H1 (cell line): ENCODE measurements around the gene SLC48A1. TPM values are rescaled to one million over a fixed set of nuclear protein-coding genes. Genes with fewer than 3 reads are reported as not detected.

ENCODE experiments used
- CTCF ChIA-PET: fragments of 300-600 bp; sonication (Branson Sonifier 250); formaldehyde crosslinking; loops from one replicate; lab custom pipeline; 2021; ENCODE audit not compliant: partially characterized antibody; lab: Charles Lee
- POLR2A ChIA-PET: fragments of 300-600 bp; sonication (Branson Sonifier 250); formaldehyde crosslinking; loops from one replicate; lab custom pipeline; 2021; ENCODE audit warnings: inconsistent platforms; ENCODE audit not compliant: partially characterized antibody; lab: Charles Lee
- DNase-seq, 2 experiments: peaks; one replicate each; pipeline versions ENCODE4 v3.0.0 to v3.0.0-alpha.2; 2010 to 2022; ENCODE audit warnings: low spot score in 2 of 2, low read depth in 1 of 2, mixed read lengths in 1 of 2
- FAIRE-seq: peaks from 2 replicates; lab custom pipeline; 2011; peaks lifted over from hg19 to GRCh38; lab: Jason Lieb, UNC
- H2AFZ ChIP-seq: 2 replicates; pipeline ENCODE4 v1.8.1; 2012; ENCODE audit warnings: low read length, inconsistent platforms
- H2AK5ac ChIP-seq: 2 replicates; pipeline ENCODE4 v1.6.1; 2013; ENCODE audit warnings: low read depth, low read length
- H2BK120ac ChIP-seq: replicated peaks from 2 replicates; pipeline ENCODE3; 2013; ENCODE audit warnings: low read depth, low read length, inconsistent platforms
- H2BK12ac ChIP-seq: 2 replicates; pipeline ENCODE4 v1.6.1; 2013; ENCODE audit warnings: low read depth, low read length
- H2BK15ac ChIP-seq: 2 replicates; pipeline ENCODE4 v1.6.1; 2013; ENCODE audit warnings: low read length
- H2BK20ac ChIP-seq: 2 replicates; pipeline ENCODE4 v1.6.1; 2013; ENCODE audit warnings: low read length
- H2BK5ac ChIP-seq: 2 replicates; pipeline ENCODE4 v1.6.1; 2013; ENCODE audit warnings: low read depth, low read length
- H3K14ac ChIP-seq: 2 replicates; pipeline ENCODE4 v1.6.1; 2013; ENCODE audit warnings: inconsistent platforms; ENCODE audit not compliant: insufficient read length
- H3K18ac ChIP-seq: 2 replicates; pipeline ENCODE4 v1.6.1; 2013; ENCODE audit warnings: low read length; ENCODE audit errors: extremely low read depth
- H3K23ac ChIP-seq: 2 replicates; pipeline ENCODE4 v1.6.1; 2013; ENCODE audit warnings: inconsistent platforms; ENCODE audit not compliant: insufficient read length
- H3K23me2 ChIP-seq: 2 replicates; pipeline ENCODE4 v1.6.1; 2013; ENCODE audit warnings: low read depth, low read length
- H3K27ac ChIP-seq: 2 replicates; pipeline ENCODE4 v1.6.1; 2011; ENCODE audit warnings: low read depth, low read length, inconsistent platforms
- H3K27me3 ChIP-seq, 4 experiments: replicated peaks in 1 of 4; 1 replicate in 1 of 4; 2 replicates in 3 of 4; pipeline versions ENCODE4 v1.6.1 to v1.8.1; 2011 to 2013; ENCODE audit warnings: low read length in 3 of 4, mild to moderate bottlenecking in 3 of 4, inconsistent platforms in 2 of 4, mixed read lengths in 2 of 4, moderate library complexity in 1 of 4; ENCODE audit not compliant: control insufficient read depth in 3 of 4, insufficient read depth in 3 of 4; ENCODE audit errors: extremely low read depth in 1 of 4
- H3K36me3 ChIP-seq, 4 experiments: 2 replicates each; pipeline versions ENCODE4 v1.6.1 to v1.8.1; 2011 to 2013; ENCODE audit warnings: mild to moderate bottlenecking in 4 of 4, low read length in 3 of 4, moderate library complexity in 2 of 4, control low read depth in 1 of 4, inconsistent platforms in 1 of 4; ENCODE audit not compliant: insufficient read depth in 4 of 4, control insufficient read depth in 2 of 4
- H3K4ac ChIP-seq: replicated peaks from 2 replicates; pipeline ENCODE3; 2013; ENCODE audit warnings: low read length, low read depth, mixed read lengths, inconsistent platforms; ENCODE audit not compliant: insufficient read length
- H3K4me1 ChIP-seq, 4 experiments: replicated peaks in 1 of 4; 1 replicate in 1 of 4; 2 replicates in 3 of 4; pipeline versions ENCODE4 v1.6.1 to v1.8.1; 2011 to 2013; ENCODE audit warnings: low read length in 3 of 4, inconsistent platforms in 2 of 4, mixed read lengths in 1 of 4; ENCODE audit not compliant: insufficient read depth in 4 of 4, control insufficient read depth in 3 of 4
- H3K4me2 ChIP-seq, 2 experiments: 2 replicates each; pipeline versions ENCODE4 v1.6.1 to v1.8.1; 2011 to 2013; ENCODE audit warnings: low read depth in 2 of 2, low read length in 2 of 2, control low read depth in 1 of 2, inconsistent platforms in 1 of 2, mild to moderate bottlenecking in 1 of 2; ENCODE audit not compliant: insufficient read depth in 1 of 2
- H3K4me3 ChIP-seq, 4 experiments: fragments of 200-600, 300-600 bp in 1 of 4; sonication (generic), shearing (Covaris generic), sonication (Bioruptor Twin) in 1 of 4; 2 replicates each; pipeline versions ENCODE4 v1.5.1 to v1.8.1; 2011 to 2016; ENCODE audit warnings: low read length in 4 of 4, low read depth in 3 of 4, control low read depth in 2 of 4, inconsistent platforms in 2 of 4, mild to moderate bottlenecking in 2 of 4, mixed read lengths in 1 of 4, moderate library complexity in 1 of 4; ENCODE audit not compliant: insufficient read depth in 2 of 4; ENCODE audit errors: extremely low read depth in 1 of 4
- H3K56ac ChIP-seq: replicated peaks from 2 replicates; pipeline ENCODE3; 2013; ENCODE audit warnings: low read depth, mild to moderate bottlenecking, mixed read lengths, low read length, inconsistent platforms; ENCODE audit not compliant: insufficient read length
- H3K79me1 ChIP-seq: 2 replicates; pipeline ENCODE4 v1.6.1; 2013; ENCODE audit warnings: low read depth, low read length, control low read depth
- H3K79me2 ChIP-seq, 2 experiments: 2 replicates each; pipeline versions ENCODE4 v1.6.1 to v1.8.1; 2012 to 2013; ENCODE audit warnings: low read length in 2 of 2, mild to moderate bottlenecking in 2 of 2, inconsistent platforms in 1 of 2; ENCODE audit not compliant: insufficient read depth in 2 of 2, control insufficient read depth in 1 of 2
- H3K9ac ChIP-seq, 4 experiments: replicated peaks in 1 of 4; 1 replicate in 1 of 4; 2 replicates in 3 of 4; pipeline versions ENCODE4 v1.6.1 to v1.8.1; 2011 to 2013; ENCODE audit warnings: low read depth in 3 of 4, low read length in 3 of 4, control low read depth in 2 of 4, mild to moderate bottlenecking in 2 of 4, moderate library complexity in 2 of 4, inconsistent platforms in 1 of 4; ENCODE audit errors: extremely low read depth in 1 of 4
- H3K9me3 ChIP-seq, 2 experiments: 2 replicates each; pipeline versions ENCODE4 v1.6.1 to v1.8.1; 2012 to 2013; ENCODE audit warnings: mild to moderate bottlenecking in 2 of 2, moderate library complexity in 2 of 2, control low read depth in 1 of 2, inconsistent platforms in 1 of 2, low read depth in 1 of 2, low read length in 1 of 2, mixed read lengths in 1 of 2; ENCODE audit not compliant: insufficient read depth in 2 of 2
- H4K20me1 ChIP-seq, 2 experiments: replicated peaks in 1 of 2; 2 replicates each; pipeline versions ENCODE3 to v1.8.1; 2011 to 2013; ENCODE audit warnings: inconsistent platforms in 2 of 2, low read length in 2 of 2, mild to moderate bottlenecking in 1 of 2; ENCODE audit not compliant: insufficient read depth in 2 of 2, control insufficient read depth in 1 of 2
- H4K5ac ChIP-seq: 2 replicates; pipeline ENCODE4 v1.6.1; 2013; ENCODE audit warnings: low read length, low read depth, mixed read lengths, inconsistent platforms; ENCODE audit not compliant: insufficient read length
- H4K8ac ChIP-seq: 2 replicates; pipeline ENCODE4 v1.8.0; 2013; ENCODE audit warnings: mild to moderate bottlenecking, moderate library complexity, low read length, inconsistent platforms; ENCODE audit not compliant: insufficient read depth; ENCODE audit errors: extremely low read depth
- H4K91ac ChIP-seq: replicated peaks from 2 replicates; pipeline ENCODE3; 2013; ENCODE audit warnings: low read length, mixed read lengths, inconsistent platforms; ENCODE audit not compliant: insufficient read length
- BCL11A ChIP-seq, 2 experiments: IDR thresholded peaks; one replicate each; pipeline ENCODE4 v1.6.1; 2011; ENCODE audit warnings: low read depth in 2 of 2, low read length in 2 of 2, mild to moderate bottlenecking in 2 of 2
- CBX8 ChIP-seq: fragments of 300-800, 300-1000 bp; sonication (generic); IDR thresholded peaks from 2 replicates; pipeline ENCODE4 v1.7.1; 2016; ENCODE audit warnings: low read depth, low read length, borderline replicate concordance
- CHD1 ChIP-seq: IDR thresholded peaks from 2 replicates; pipeline ENCODE4 v1.6.1; 2012; ENCODE audit warnings: low read depth, low read length, improper control_type of control experiment
- CREB1 ChIP-seq: IDR thresholded peaks from 2 replicates; pipeline ENCODE4 v1.6.1; 2012; ENCODE audit warnings: inconsistent platforms
- EGR1 ChIP-seq: IDR thresholded peaks from 2 replicates; pipeline ENCODE4 v1.6.1; 2011; ENCODE audit warnings: low read depth, low read length, borderline replicate concordance
- GABPA ChIP-seq: IDR thresholded peaks from 2 replicates; pipeline ENCODE4 v1.6.1; 2011; ENCODE audit warnings: mild to moderate bottlenecking, low read length, moderate library complexity, borderline replicate concordance; ENCODE audit not compliant: insufficient read depth
- HDAC2 ChIP-seq, 2 experiments: fragments of 300-600 bp in 1 of 2; sonication (generic) in 1 of 2; IDR thresholded peaks; 2 replicates each; pipeline ENCODE4 v1.6.1; 2011 to 2012; ENCODE audit warnings: low read depth in 2 of 2, low read length in 2 of 2, mild to moderate bottlenecking in 2 of 2, moderate library complexity in 2 of 2, borderline replicate concordance in 1 of 2, inconsistent platforms in 1 of 2
- JUND ChIP-seq: IDR thresholded peaks from 2 replicates; pipeline ENCODE4 v1.6.1; 2011; ENCODE audit warnings: mild to moderate bottlenecking, improper control_type of control experiment, low read length
- POLR2A ChIP-seq, 2 experiments: IDR thresholded peaks; 1 replicate in 1 of 2; 2 replicates in 1 of 2; pipeline ENCODE4 v1.6.1; 2011; ENCODE audit warnings: low read depth in 2 of 2, low read length in 2 of 2, mild to moderate bottlenecking in 2 of 2; ENCODE audit errors: control extremely low read depth in 1 of 2
- POLR2AphosphoS5 ChIP-seq: IDR thresholded peaks from 2 replicates; pipeline ENCODE4 v1.6.1; 2011; ENCODE audit warnings: low read depth, low read length
- RFX5 ChIP-seq: IDR thresholded peaks from 2 replicates; pipeline ENCODE4 v1.6.1; 2011; ENCODE audit warnings: low read depth, low read length, improper control_type of control experiment, borderline replicate concordance
- RXRA ChIP-seq: IDR thresholded peaks from 2 replicates; pipeline ENCODE4 v1.6.1; 2011; ENCODE audit warnings: low read depth, mild to moderate bottlenecking, low read length, moderate library complexity; ENCODE audit not compliant: insufficient read depth
- YY1 ChIP-seq: IDR thresholded peaks from 2 replicates; pipeline ENCODE4 v1.6.1; 2011; ENCODE audit warnings: low read depth, mild to moderate bottlenecking, low read length
- WGBS, 2 experiments: shearing (Covaris generic) in 1 of 2; methylation state at CpG; one replicate each; pipeline versions ENCODE4 v1.1.6 to v1.1.7; 2013 to 2015; ENCODE audit warnings: low lambda C conversion rate in 2 of 2, mixed read lengths in 2 of 2, inconsistent platforms in 1 of 2, low coverage in 1 of 2, missing lambda C conversion rate in 1 of 2; ENCODE audit not compliant: insufficient replicate concordance in 2 of 2, insufficient coverage in 1 of 2, insufficient read length in 1 of 2; ENCODE audit errors: extremely low coverage in 1 of 2, missing lambda C conversion rate in 1 of 2; 5-methylcytosine and 5-hydroxymethylcytosine counted together
- polyA plus RNA-seq, 7 experiments: library from polyadenylated mRNA; depleted of rRNA in 3 of 7; stranded (reverse) in 5 of 7; unstranded in 2 of 7; fragments of >200 nt in 5 of 7; fragments of 200-250 nt in 2 of 7; gene quantifications; 1 replicate in 5 of 7; 2 replicates in 1 of 7; 4 replicates in 1 of 7; pipeline versions ENCODE4 v1.2.1 to v1.2.3, GENCODE V29; 2011 to 2013; ENCODE audit warnings: missing spikeins in 2 of 7, mixed read lengths in 2 of 7
- total RNA-seq: library from RNA; stranded (reverse); fragmentation: NEBNext Ultra II Directional; extraction: Animal tissue kit (Norgen Biotek cat#: 25700); gene quantifications from 2 replicates; pipeline ENCODE4 v1.2.1, GENCODE V29; 2021
- TF ChIP-seq, protein P1 (sequence below): IDR thresholded peaks from 2 replicates; pipeline ENCODE4 v1.6.1; 2011; ENCODE audit warnings: low read depth, mild to moderate bottlenecking, low read length; ENCODE audit not compliant: insufficient read depth

SLC48A1 gene
- total and polyA plus RNA-seq, 2 of the 8 experiments (the other 6 are each of a cell fraction or from before 2014, with no cell fraction given): 9.5 to 14.1 TPM

DNA sequence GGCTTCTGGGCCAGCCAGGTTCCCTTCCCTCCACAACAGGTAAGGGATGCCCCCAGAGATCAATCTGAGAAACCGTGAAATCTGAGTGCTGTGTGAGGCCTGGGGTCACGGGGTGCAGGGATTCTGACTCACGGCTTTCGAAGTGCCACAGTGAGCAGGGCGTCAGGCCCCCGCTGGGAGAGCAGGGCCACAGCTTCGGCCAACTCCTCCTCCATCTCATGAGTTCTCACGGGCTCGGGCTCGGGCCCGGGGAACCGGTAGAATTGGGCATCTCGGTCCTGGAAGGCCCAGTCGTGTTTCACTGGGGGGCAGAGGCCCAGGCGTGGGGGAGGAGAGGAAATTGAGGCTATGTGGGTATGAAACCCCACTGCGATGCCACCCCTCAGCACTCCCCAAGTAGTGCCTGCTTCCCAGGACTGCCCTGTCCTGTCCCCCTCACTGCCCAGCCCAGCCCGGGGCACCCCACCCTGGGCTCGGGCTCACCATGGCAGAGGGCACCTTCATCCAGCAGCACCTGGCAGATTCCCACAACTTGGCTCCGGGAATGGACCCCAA, 22.0 kb upstream of the SLC48A1 start:
- Histone ChIP-seq H2BK5ac (no peak overlapping the region), H2BK15ac (no peak overlapping the region), H3K79me1 (no peaks in the 10 kb centered on the region), H3K14ac (no peak overlapping the region), H3K23me2 (no peaks in the 10 kb centered on the region), H2AFZ (no peak overlapping the region), H3K27me3 (no peaks in the 10 kb centered on the region), H3K56ac (no peak overlapping the region), H2BK12ac (no peak overlapping the region), H3K79me2 (no peaks in the 10 kb centered on the region), H3K4me1 (peaks cover 6 to 13% (median 7%) of the 10 kb centered on the region in 4 experiments), H2AK5ac (no peak overlapping the region), H3K23ac (no peak overlapping the region), H3K4me3 (no peak overlapping the region), H3K18ac (no peak overlapping the region), H2BK20ac (no peak overlapping the region), H3K9ac (no peak overlapping the region), H4K91ac (peak overlapping the region; percentile 46), H3K4me2 (no peak overlapping the region), H3K9me3 (no peaks in the 10 kb centered on the region), H4K5ac (no peak overlapping the region), H3K27ac (no peak overlapping the region), H4K8ac (peak overlapping the region; percentile 74), H3K4ac (no peak overlapping the region), H4K20me1 (no peaks in the 10 kb centered on the region), H3K36me3 (no peaks in the 10 kb centered on the region), H2BK120ac (no peak overlapping the region)
- no peak for DNase-seq
- ChIA-PET POLR2A (interaction anchor here (0.6 to 1.5 kb wide), 4 partner anchors 8 to 31 kb away, joined by 3 to 6 read pairs (median 3); no protein-coding TSS in a partner anchor), CTCF (interaction anchor here (0.9 to 64.6 kb wide), 9 partner anchors 1 to 88 kb away, joined by 3 to 2442 read pairs (median 4); partner anchors contain the start of genes ENDOU, RAPGEF3 and SLC48A1)
- WGBS, 2 experiments: 94% methylated on average over 17 of the region's 19 CpGs; no CpG with 5 or more reads in 1 of the 2 experiments
- FAIRE-seq: no peak
- TF ChIP-seq CHD1 (no peak), EGR1 (no peak), RFX5 (no peak), RXRA (no peak), CREB1 (no peak), HDAC2 (IDR thresholded peaks at IDR 0.05; ENCODE audit: borderline replicate concordance in 1 of 2, low read depth in 2 of 2, low read length in 2 of 2) (no peak), YY1 (no peak), CBX8 (no peak), JUND (no peak), BCL11A (IDR thresholded peaks at IDR 0.05; ENCODE audit: low read depth in 2 of 2, low read length in 2 of 2) (no peak), GABPA (no peak), POLR2AphosphoS5 (no peak), POLR2A (IDR thresholded peaks at IDR 0.05; ENCODE audit: control extremely low read depth in 1 of 2, low read depth in 2 of 2, low read length in 2 of 2) (no peak)
- TF ChIP-seq, protein P1, sequence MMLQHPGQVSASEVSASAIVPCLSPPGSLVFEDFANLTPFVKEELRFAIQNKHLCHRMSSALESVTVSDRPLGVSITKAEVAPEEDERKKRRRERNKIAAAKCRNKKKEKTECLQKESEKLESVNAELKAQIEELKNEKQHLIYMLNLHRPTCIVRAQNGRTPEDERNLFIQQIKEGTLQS: no peak
